ENCODE measurements around the gene CDK14. TPM values are rescaled to one million over a fixed set of nuclear protein-coding genes. Genes with fewer than 3 reads are reported as not detected.

CDK14 gene
- total RNA-seq, 1 experiment from 2014 or later = 57.9 TPM

GRCh38 chr7:90955641-90956207 is 359.6 kb downstream of the CDK14 start:
- DNase-seq (ENCODE audit: low spot score) (no peak), ATAC-seq (peak; percentile 38)
- TF ChIP-seq JUN (CRISPR knock-in tag; IDR thresholded peaks at IDR 0.05) (no peak), CDX4 (CRISPR knock-in tag; IDR thresholded peaks at IDR 0.05; ENCODE audit: borderline replicate concordance) (no peak), NFYB (CRISPR knock-in tag; conservative IDR thresholded peaks at IDR 0.05; ENCODE audit: low read depth) (no peak), IRF2 (CRISPR knock-in tag; IDR thresholded peaks at IDR 0.05; ENCODE audit: borderline replicate concordance, low read depth) (no peak), ZBTB21 (CRISPR knock-in tag; IDR thresholded peaks at IDR 0.05; ENCODE audit: borderline replicate concordance) (no peak), IRF1 (CRISPR knock-in tag; IDR thresholded peaks at IDR 0.05) (no peak), ESRRA (CRISPR knock-in tag; IDR thresholded peaks at IDR 0.05; ENCODE audit: borderline replicate concordance) (no peak), ZNF317 (CRISPR knock-in tag; IDR thresholded peaks at IDR 0.05; ENCODE audit: borderline replicate concordance, low read depth) (no peak), SOX15 (CRISPR knock-in tag; IDR thresholded peaks at IDR 0.05) (no peak), ZNF219 (CRISPR knock-in tag; IDR thresholded peaks at IDR 0.05; ENCODE audit: borderline replicate concordance) (no peak), GABPB1 (CRISPR knock-in tag; IDR thresholded peaks at IDR 0.05) (no peak), MLX (CRISPR knock-in tag; IDR thresholded peaks at IDR 0.05) (no peak)
- Mint-ChIP-seq H3K4me1 (peaks cover 29% of the 10 kb centered on the region), H3K27me3 (ENCODE audit: low read depth) (no peaks in the 10 kb centered on the region), H3K9me3 (no peaks in the 10 kb centered on the region), H3K4me3 (no peak overlapping the region), H3K27ac (peak overlapping the region; percentile 70), H3K36me3 (peaks cover 8% of the 10 kb centered on the region)
- CTCF ChIA-PET = no interaction called here
- POLR2A ChIA-PET = interaction anchor here (0.5 kb wide), 1 partner anchor 44 kb away, joined by 5 read pairs; no protein-coding TSS in a partner anchor

- H3K4me3 Mint-ChIP-seq = no peak overlapping the region
- no peak for ATAC-seq
- CTCF ChIA-PET = no interaction called here
Observed at GRCh38 chr7:90957883-90958282, 361.8 kb downstream of the CDK14 start.

More at GRCh38 chr7:90957883-90958282, 361.8 kb downstream of the CDK14 start:
- DNase-seq (ENCODE audit: low spot score) = no peak
- peaks cover 8% of the 10 kb centered on the region for H3K36me3 Mint-ChIP-seq
- POLR2A ChIA-PET = no interaction called here
- H3K27me3 Mint-ChIP-seq (ENCODE audit: low read depth) = no peaks in the 10 kb centered on the region
- H3K27ac Mint-ChIP-seq = no peak overlapping the region
- TF ChIP-seq FOXK1 (CRISPR knock-in tag; IDR thresholded peaks at IDR 0.05) = no peak
- TF ChIP-seq PREB (CRISPR knock-in tag; IDR thresholded peaks at IDR 0.05; ENCODE audit: borderline replicate concordance) = no peak
- no peak for TF ChIP-seq MXD4 (CRISPR knock-in tag; IDR thresholded peaks at IDR 0.05; ENCODE audit: borderline replicate concordance)
- no peak for TF ChIP-seq NR2C2 (CRISPR knock-in tag; IDR thresholded peaks at IDR 0.05)
- no peak for TF ChIP-seq NR3C1 (CRISPR knock-in tag; conservative IDR thresholded peaks at IDR 0.05; ENCODE audit: low read depth)
- TF ChIP-seq SMAD4 (CRISPR knock-in tag; IDR thresholded peaks at IDR 0.05) = no peak
- TF ChIP-seq TP53 (CRISPR knock-in tag; IDR thresholded peaks at IDR 0.05) = no peak
- TF ChIP-seq ZMAT4 (CRISPR knock-in tag; IDR thresholded peaks at IDR 0.05) = no peak
- TF ChIP-seq ZBTB21 (CRISPR knock-in tag; IDR thresholded peaks at IDR 0.05; ENCODE audit: borderline replicate concordance) = no peak
- no peak for TF ChIP-seq GABPB1 (CRISPR knock-in tag; IDR thresholded peaks at IDR 0.05)
- TF ChIP-seq E2F1 (CRISPR knock-in tag; IDR thresholded peaks at IDR 0.05) = no peak
- TF ChIP-seq ZNF396 (CRISPR knock-in tag; IDR thresholded peaks at IDR 0.05; ENCODE audit: borderline replicate concordance) = no peak
- no peak for TF ChIP-seq IRF1 (CRISPR knock-in tag; IDR thresholded peaks at IDR 0.05)
- TF ChIP-seq MYBL2 (CRISPR knock-in tag; IDR thresholded peaks at IDR 0.05) = no peak
- no peak for TF ChIP-seq TEAD4 (CRISPR knock-in tag; IDR thresholded peaks at IDR 0.05)
- TF ChIP-seq GRHL2 (CRISPR knock-in tag; IDR thresholded peaks at IDR 0.05; ENCODE audit: insufficient replicate concordance, severe bottlenecking) = no peak
- TF ChIP-seq ZNF138 (CRISPR knock-in tag; conservative IDR thresholded peaks at IDR 0.05) = no peak
- TF ChIP-seq ATF1 (CRISPR knock-in tag; IDR thresholded peaks at IDR 0.05) = no peak
- TF ChIP-seq JAZF1 (CRISPR knock-in tag; IDR thresholded peaks at IDR 0.05) = no peak
- H3K9me3 Mint-ChIP-seq = no peaks in the 10 kb centered on the region
- H3K4me1 Mint-ChIP-seq = peaks cover 16% of the 10 kb centered on the region
